HG03457 (cell line): ENCODE results near the gene ACTG1.

Experiments
- ATAC-seq: cut with Tn5 transposase; IDR thresholded peaks from one replicate; pipeline ENCODE4 v1.9.1; 2021; ENCODE audit warnings: moderate number of reproducible peaks; ENCODE audit not compliant: unreplicated experiment

The ACTG1 gene

DNA sequence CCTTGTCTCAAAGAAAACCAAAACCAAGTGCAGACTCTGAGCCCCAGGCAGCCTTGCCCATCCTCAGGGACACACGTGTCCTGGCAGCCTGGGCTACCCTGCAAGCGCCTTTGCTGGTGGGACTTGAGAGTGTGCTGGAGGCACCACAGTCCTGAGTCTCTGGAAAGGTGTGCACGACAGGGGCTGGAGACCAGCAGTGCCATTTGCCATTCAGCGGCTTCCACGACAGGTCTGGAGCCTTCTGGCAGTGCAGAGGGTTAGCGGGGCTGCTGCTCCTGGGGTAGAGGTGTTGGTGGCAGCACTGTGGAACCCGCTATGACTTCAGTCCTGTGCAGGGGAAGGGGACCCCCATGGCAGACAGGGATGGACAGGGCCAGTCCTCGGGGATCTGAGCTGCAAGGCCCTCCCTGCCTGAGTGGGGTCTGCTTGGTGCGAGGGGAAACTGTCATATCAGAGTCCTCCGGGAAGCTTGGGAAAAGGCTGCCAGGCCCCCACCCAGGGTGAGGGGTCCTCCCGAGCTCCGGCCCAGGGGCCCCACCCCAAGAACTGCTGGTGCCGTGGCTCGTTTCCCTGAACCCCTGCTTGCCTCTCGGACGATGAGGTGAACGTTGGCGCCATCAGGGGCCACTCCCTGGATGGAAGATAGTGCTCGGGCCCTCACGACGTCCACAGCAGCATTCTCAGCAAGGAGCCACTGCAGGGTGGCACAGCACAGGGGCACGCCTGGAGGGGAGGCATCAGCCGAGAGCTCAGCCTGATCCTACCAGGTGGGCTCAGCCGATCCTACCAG lies 32.8 kb upstream of the ACTG1 start:
- no peak for ATAC-seq

DNA sequence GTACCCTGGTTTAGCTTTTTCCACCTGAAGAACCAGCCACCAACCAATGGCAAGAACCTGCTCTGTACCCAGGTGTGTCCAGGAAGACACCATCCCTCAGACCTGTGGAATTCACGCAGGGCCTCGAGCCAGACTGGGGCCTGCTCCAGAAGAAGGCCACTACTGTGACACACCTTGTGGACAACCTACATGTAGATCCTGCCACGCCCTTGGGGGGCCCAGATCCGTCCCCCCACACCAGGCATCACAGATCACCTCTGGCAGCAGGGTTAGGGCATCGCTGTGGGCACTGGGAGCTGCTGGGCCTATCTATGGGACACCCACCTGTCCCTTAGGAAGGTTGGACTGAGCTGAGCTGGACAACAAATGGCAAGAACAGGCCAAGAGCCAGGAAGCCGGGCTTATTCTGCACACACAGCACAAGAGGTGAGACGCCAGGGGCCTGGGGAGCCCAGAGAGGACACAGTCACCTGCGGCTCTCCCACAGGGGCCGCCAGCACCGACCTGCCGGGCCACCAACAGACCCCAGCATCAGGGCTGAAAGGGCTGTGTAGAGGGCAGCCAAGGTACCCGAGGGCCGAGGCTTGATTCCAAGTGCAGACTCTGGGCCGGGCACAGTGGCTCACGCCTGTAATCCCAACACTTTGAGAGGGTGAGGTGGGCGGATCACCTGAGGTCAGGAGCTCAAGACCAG lies 31.8 kb upstream of the ACTG1 start:
- ATAC-seq, result no peak

DNA sequence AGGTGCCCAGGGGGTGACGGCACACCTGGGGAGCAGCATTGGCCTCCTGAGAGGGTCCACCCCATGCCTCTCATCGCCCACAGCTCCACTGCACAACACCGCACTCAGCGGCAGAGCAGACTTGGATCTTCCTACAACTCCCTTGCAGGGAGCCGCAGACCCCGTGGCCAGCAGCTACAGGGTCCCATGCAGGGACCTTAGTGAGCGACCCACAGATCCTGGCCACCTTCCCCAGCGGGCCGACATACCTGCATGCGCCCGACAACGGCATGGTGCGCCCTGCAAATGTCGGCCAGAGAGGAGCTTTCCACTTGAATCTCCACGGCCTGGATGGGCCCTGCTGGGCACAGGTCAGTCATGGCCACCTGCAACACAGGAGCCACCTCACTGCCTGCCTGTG lies 31.2 kb upstream of the ACTG1 start:
- no peak for ATAC-seq

DNA sequence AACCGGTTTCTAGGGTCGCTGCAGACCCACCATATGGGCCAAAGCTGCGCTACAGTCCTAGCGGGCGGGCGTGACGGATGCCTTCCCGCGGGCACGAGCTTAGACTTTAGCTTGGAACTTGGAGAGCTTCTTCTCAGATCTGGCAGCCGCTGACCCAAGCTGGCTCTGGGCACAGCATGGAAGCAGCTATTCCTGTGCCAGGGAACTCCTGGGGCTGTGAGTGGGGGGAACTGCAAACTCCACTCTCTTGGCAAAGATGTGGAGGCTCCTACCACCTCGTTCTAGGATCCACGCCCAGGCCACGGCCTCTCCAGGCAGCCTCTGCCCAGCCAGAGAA lies 30.7 kb upstream of the ACTG1 start:
- ATAC-seq, result no peak

DNA sequence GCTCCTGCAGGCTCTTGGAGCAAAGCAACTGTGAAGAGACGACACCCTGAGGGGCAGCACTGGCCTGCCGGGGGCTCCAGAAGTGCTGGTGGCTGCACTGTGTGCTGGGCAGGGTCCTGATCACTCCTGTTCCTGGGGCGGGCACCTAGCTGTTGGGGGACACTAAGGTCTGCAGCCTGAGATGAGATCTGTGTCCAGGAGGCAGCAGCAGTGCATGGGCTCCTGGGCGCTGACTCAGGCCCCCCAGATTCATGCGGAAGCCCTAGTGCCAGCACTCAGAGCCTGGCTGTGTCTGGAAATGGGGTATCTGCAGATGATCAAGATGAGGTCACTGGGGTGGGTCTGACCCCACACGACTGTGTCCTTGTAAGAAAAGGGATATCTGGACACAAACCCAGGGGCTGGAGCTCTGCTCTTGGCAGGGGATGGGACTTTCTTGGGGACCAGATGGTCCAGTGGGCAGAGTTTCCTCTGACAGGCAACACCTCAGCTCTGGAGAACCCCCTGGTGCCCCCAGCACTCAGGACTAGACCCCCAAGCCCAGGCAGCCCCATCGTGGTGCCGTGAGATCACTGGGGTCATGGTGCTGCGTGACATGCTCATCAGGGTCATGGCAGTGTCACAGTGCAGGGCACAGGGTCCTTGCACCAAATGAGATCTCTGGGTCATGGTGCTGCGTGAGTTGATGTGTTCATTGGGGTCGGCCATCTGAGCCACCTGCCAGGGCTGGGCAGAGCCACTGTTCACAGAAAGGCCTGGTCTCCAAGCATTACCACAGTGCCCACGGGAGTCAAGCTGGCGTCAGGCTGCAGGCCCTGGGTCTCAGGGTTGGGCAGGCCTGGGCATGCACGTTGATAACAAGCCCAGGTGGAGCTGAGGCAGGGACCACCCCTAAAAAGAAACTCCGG lies 30.1 kb upstream of the ACTG1 start:
- ATAC-seq, result no peak

DNA sequence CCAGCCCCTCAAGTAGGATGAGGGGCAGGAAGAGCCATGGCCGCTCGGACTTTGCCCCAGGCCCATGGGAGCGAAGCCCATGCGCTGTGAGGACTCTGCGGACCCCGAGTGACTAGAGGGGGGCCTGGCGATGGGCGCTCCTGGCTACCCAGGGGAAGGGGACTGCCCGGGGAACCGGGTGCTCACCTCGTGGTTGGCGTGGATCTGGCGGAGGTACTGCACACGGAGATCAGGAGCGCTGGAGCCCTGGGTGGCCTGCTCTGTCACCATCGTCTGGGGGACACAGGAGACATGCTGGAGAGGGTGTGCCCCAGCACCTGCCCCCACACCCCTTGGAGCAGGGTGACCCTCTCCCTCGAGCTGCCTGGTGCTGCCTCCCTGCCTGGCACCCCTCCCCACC lies 28.5 kb upstream of the ACTG1 start:
- ATAC-seq, result no peak

DNA sequence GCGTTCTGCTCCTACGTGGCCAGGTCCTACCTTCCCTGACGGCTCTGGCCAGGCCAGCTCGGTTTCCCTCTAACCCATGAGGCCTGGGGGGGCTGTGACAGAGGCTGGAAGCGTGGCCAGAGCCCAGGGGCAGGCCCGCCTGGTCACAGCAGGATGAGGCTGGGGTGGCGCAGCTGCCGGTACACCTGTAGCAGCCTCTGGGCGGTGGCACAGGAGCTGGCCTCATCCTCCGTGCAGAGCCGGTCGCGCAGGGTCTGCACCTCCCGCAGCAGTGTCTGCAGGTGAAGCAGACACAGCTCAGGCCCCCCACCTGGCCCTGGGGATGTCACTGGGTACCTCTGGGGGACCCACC lies 28.1 kb upstream of the ACTG1 start:
- ATAC-seq, result no peak

DNA sequence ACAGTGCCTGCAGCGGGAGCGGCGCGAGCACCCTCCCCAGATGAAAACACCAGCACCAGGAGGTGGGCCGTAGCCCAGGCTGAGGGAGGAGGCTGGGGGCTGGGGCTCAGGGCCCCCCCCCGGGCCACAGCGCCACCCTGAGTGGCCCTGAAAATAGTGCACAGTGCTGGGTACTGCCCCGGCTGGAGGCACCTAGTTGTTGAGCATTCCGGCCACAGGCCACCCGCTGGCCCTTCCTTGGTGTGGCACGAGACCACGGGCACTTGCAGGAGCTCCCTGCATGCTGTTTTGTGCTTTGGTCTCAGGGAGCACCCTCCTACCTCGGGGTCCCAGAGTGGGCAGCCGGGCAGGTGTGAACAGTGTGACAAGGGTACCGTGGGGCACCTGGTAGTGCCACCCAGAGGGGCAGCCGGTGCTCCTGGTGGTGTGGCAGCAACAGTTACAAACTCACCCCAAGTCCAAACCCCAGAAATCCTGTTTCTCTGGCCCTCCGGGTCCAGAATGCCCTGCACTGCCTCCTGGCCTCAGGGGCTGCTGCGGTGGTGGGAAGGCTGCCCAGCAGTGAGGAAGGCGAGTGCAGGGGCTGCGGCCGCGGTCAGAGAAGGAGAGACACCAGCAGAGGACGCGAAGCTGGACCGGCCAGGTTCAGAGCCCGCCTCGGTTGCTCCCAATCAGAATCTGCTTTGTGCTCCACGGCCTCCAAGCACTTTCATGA lies 27.5 kb upstream of the ACTG1 start:
- ATAC-seq, result no peak

DNA sequence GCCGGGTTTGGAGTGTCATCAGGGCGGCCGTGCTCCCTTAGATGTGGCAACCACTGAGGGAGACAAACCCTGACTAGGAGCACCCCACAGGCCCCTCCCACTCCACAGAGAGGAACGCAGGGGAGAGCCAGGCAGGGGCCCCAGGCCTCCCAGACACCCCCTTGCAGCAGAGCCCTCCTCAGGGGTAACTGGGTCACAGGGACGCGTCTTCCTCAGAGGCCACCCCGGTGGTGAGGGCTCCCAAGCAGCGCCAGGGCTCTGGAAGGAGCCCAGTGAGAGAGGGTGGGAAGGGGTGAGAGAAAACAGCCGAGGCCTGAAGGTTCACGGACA lies 26.9 kb upstream of the ACTG1 start:
- no peak for ATAC-seq

DNA sequence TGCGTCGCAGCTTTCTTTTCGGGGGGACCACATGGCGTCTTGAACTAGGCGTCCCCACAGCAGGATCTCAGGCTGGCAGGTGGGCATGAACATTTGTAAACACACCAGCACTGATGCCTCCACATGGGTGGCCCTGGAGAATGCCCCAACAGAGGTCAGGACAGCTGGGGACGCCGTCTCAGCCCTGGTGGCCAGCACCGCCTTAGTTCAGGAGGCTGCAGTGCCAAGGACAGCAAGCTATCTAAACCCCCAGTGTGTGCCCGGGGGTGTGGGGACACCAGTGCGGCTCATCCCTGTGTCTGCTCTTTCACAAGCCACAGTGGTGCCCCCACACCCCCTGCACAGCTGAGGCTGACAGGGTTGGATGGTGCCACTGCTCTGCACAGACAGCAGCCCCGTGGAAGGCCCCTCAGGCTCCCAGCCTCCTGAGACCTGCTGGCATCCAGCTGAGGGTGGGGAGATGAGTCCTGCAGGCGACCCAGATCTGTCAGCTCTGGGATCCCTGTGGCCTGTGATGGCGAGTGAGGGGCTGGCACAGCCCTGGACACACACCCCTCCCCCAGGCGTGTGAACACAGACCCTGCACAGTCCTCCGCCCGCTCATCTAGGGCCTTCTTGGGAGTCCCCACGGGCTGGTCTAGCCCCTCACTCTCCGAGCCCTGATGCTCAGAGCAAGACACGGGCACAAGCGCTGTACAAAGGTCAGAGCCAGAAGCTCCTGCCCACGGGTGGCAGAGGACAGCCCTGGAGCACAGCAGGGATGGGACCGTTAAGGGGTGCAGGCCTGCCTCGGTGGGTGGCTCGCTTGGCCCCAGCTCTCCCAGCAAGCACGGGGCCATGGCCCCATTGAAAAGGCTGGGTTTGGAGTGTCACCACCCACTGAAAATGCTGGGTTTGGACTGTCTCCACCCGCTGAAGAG lies 26.3 kb upstream of the ACTG1 start:
- no peak for ATAC-seq

DNA sequence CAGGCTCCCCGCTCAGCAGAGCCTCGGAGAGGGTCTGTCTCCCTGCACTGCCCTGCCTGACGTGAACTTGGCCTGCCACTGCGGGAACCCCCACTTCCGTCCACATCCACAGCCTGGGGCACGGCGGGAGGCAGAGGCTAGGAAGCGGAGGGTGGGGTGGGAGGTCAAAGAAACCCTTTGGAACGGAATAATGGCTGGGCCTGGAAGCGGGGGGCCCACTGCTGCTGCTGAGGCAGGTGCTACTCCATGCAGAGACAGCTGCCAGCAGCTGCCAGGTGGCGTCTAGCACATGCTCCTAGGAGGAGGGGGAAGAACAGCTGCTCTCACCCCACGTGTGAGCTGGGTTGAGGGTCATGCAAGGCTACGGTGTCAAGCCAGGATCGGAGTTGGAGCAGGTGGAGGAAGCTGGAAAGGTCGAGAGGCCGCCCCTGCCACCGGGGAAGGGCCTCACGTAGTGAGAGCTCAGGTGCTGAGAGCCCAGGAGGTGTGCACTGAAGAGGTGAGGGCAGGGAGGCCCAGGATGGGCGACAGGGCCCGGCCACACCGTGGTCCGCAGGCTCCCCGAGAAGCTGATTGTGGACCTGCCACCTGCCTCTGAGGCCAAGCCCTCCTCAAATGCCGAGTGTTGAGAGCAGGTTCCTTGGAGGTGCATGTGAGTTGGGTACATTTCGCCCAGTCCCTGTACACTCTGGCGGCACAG lies 25.4 kb upstream of the ACTG1 start:
- ATAC-seq, result no peak

DNA sequence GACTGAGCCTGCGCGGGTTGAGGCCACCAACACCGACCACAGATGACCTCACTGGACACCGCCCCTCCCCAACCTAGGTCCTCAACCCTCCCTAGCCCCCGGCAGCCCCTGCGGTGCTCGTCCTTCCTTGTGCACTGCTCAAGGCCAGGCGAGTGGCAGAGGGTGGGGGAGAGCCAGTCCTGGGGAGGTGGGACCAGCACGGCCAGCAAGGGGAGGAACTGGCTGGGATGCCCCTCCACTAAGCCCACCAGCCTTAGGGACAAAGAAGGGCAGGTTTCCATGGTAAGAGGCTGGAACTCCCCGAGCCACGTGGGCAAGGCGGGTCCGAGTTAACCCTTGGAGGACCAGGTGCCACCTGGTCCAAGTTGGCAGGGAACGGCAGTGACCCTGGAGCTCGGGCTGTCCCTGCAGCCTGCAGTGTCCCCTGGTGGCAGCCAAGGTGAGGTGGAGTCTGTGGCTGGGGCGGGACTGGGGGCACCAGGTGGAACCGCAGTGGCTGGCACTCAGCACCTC lies 24.8 kb upstream of the ACTG1 start:
- no peak for ATAC-seq

DNA sequence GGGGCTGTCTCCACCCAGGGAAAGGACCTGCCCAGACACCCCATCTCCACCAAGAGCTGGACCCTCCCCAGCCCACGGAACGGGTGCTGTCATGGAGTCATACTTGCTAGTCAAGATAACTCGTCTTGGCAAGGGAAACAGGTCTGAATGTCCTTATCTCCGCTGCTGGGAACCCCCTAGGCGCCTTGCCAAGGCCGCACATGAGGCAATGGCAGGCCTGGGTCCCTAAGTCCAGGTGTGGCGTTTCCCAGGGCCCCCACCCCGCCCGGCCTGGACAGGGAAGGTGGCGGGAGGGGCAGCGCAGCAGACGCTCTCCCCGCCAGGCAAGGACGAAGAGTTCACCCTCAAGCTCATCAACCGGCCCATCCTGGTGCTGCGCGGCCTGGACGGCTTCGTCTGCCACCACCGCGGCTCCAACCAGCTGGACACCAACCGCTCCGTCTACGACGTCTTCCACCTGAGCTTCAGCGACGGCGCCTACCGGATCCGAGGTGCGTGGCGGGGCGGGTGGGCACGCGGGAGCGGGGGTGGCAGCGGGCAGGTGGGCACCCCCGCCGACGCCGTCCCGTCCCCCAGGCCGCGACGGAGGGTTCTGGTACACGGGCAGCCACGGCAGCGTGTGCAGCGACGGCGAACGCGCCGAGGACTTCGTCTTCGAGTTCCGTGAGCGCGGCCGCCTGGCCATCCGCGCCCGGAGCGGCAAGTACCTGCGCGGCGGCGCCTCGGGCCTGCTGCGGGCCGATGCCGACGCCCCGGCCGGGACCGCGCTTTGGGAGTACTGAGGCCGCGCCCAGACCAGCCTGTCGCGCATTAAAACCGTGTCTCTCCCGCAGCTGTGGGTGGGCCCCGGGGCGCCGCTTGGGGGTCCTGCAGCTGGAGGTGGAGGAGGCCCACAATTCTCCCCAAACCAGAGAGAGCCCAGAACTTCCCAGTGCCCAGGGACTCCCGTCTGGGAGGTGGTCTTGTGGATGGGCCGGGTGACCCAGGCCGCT lies 24.0 kb upstream of the ACTG1 start:
- ATAC-seq, result no peak

DNA sequence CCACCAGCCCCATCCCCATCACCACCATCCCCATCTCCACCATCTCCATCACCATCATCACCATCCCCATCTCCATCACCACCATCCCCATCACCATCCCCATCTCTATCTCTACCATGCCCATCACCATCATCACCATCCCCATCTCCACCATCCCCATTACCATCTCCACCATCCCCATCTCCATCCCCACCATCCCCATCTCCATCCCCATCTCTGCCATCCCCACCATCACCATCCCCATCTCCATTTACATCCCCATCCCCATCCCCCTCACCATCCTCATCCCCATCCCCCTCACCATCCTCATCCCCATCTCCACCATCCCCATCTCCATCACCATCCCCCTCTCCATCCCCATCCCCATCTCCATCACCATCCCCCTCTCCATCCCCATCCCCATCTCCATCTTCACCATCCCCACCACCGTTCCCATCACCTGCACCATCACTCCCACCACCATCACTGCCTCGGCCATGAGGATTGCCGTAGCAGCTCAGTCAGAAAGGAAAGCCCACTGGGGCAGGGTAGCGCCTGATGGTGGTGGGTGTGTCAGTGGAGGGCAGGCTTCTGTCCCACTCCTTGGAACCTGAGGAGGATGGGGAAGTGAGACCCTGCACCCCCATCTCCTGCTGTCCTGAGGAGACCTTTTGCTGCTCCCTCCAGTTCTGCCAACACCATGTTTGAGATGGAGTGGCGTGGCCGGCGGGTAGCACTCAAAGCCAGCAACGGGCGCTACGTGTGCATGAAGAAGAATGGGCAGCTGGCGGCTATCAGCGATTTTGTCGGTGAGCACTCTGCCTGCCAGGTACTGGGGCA lies 23.1 kb upstream of the ACTG1 start:
- ATAC-seq, result no peak

DNA sequence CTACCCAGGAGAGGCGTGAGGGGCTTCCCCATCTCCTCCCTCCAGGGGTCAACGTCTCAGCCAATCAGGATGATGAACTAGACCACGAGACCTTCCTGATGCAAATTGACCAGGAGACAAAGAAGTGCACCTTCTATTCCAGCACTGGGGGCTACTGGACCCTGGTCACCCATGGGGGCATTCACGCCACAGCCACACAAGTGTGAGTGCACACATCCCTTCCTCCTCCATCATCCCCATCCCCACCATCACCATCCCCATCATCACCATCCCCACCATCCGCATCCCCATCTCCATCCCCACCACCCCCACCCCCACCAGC lies 22.4 kb upstream of the ACTG1 start:
- no peak for ATAC-seq

DNA sequence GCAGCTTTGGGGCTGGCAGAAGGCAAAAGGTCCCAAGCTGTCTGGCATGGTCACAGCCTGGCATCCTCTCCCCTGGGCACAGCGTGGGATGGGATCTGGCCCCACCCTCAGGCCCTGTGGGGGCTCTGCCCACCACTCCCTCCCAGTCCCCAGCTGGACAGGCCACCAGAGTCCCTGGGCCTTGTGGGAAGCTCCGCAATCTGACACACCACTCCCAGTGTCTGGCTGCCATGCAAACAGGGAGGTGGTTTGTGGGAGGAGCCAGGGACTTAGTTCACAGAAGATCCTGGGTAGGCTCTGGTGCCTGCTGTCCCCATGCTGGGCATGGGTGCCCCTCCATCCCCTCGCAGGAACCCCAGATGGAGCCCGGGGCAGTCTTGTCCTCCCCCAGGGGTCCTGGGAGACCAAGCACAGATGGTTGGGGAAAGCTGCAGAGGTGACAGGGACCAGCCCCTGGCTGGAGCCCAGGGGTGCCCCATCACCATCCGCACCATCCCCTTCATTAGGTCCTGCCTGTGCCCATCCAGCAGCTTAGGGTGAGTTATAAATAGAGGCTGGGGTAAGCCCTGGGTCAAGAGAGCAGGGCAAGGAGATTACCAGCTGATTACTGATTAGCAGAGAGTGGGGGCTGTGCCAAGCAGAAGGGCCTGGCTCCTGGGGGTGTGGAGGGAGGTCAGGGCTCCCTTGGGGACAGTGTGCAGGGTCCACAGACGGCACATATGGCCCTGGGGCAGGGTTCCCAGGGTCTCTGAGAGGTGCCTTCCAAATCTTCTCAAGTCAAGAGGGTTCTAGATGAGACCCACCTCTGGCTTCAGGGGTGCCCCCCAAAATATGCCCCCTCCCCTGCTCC lies 21.8 kb upstream of the ACTG1 start:
- ATAC-seq, result no peak
